ENCODE results near the gene RAB24.

DNA sequence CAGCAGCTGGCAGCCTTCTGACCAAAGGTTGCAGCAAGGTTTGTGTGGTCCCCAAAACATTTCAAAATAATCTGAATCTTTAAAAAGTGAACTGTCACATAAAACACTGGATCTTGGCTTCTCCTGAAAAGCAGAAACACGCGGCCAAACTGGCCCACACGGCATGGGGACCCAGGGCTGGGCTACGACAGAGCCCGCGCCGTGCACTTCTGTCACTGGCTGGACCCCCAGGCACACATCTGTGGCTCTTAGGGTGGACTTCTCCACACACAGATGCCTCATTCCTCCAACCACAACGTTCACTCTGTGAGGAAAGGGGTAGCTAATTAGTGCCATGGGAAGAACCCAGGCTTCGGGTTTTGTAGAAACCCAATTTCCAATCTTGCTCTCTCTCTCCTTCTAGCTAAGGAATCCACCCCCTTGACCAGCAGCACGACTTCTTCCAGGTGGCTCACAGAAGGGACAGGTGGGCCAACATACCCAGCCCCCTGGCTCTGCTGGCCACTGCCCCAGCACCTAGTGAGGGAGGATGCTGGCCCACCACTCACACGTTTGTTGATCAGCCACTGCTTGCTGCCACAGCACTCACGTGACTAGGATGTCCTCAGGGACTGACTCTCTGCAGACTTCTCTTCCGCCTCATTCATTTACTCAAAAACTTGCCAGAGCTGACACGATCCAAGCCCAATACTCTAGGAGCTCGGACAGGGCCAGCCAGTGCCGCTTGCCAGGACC is 30.1 kb upstream of the RAB24 start:
- TF ChIP-seq, protein P1, sequence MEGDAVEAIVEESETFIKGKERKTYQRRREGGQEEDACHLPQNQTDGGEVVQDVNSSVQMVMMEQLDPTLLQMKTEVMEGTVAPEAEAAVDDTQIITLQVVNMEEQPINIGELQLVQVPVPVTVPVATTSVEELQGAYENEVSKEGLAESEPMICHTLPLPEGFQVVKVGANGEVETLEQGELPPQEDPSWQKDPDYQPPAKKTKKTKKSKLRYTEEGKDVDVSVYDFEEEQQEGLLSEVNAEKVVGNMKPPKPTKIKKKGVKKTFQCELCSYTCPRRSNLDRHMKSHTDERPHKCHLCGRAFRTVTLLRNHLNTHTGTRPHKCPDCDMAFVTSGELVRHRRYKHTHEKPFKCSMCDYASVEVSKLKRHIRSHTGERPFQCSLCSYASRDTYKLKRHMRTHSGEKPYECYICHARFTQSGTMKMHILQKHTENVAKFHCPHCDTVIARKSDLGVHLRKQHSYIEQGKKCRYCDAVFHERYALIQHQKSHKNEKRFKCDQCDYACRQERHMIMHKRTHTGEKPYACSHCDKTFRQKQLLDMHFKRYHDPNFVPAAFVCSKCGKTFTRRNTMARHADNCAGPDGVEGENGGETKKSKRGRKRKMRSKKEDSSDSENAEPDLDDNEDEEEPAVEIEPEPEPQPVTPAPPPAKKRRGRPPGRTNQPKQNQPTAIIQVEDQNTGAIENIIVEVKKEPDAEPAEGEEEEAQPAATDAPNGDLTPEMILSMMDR (conservative IDR thresholded peaks at IDR 0.05; ENCODE audit: low read depth, low read length), result no peak
- no peak for TF ChIP-seq EZH2 (IDR thresholded peaks at IDR 0.05; ENCODE audit: low read length, unreplicated experiment)

Measured in PC-3 (cell line).